Endothelial cell of umbilical vein (primary cell): Measurements from ENCODE around the gene ANKS1A. TPM values are rescaled to one million over a fixed set of nuclear protein-coding genes. Genes with fewer than 3 reads are reported as not detected.

ENCODE experiments used
- BruUV-seq: library from RNA; stranded (reverse); fragments of 400-500 nt; replicated peaks from 2 replicates; lab custom pipeline; 2021; lab: Mats Ljungman, UMichigan
- CTCF ChIA-PET: fragments of 300-600, 350-600 bp; sonication (Branson Sonifier 250); formaldehyde crosslinking; loops from one replicate; lab custom pipeline; 2021; ENCODE audit warnings: antibody characterized with exemption, inconsistent platforms; lab: Charles Lee
- POLR2A ChIA-PET: fragments of 300-600, 350-600 bp; sonication (Branson Sonifier 250); formaldehyde crosslinking; loops from one replicate; lab custom pipeline; 2021; ENCODE audit warnings: antibody characterized with exemption, inconsistent platforms; lab: Charles Lee
- DNase-seq: peaks from one replicate; pipeline ENCODE4 v3.0.0-alpha.2; 2011; ENCODE audit warnings: low read depth, low spot score
- FAIRE-seq: peaks from 2 replicates; lab custom pipeline; 2011; peaks lifted over from hg19 to GRCh38; lab: Jason Lieb, UNC
- H2AFZ ChIP-seq: 2 replicates; pipeline ENCODE4 v1.6.0; 2012; ENCODE audit warnings: low read depth, low read length, control low read depth, inconsistent platforms
- H3K27ac ChIP-seq: 2 replicates; pipeline ENCODE4 v1.5.1; 2011; ENCODE audit warnings: low read depth, mild to moderate bottlenecking, control low read depth, low read length, moderate library complexity; ENCODE audit not compliant: insufficient read depth
- H3K27me3 ChIP-seq, 2 experiments: 2 replicates each; pipeline versions ENCODE4 v1.6.0 to v1.6.1; 2011; ENCODE audit warnings: low read length in 2 of 2, mixed read lengths in 1 of 2; ENCODE audit not compliant: control insufficient read depth in 2 of 2, insufficient read depth in 2 of 2
- H3K36me3 ChIP-seq, 2 experiments: 2 replicates in 1 of 2; 3 replicates in 1 of 2; pipeline ENCODE4 v1.5.1; 2011; ENCODE audit warnings: low read length in 2 of 2, mild to moderate bottlenecking in 1 of 2, moderate library complexity in 1 of 2; ENCODE audit not compliant: control insufficient read depth in 2 of 2, insufficient read depth in 2 of 2; ENCODE audit errors: extremely low read depth in 1 of 2
- H3K4me1 ChIP-seq: 3 replicates; pipeline ENCODE4 v1.5.1; 2011; ENCODE audit warnings: mild to moderate bottlenecking, low read length; ENCODE audit not compliant: control insufficient read depth, insufficient read depth; ENCODE audit errors: extremely low read depth
- H3K4me2 ChIP-seq: 2 replicates; pipeline ENCODE4 v1.6.1; 2011; ENCODE audit warnings: low read length, control low read depth, mixed read lengths; ENCODE audit not compliant: insufficient read depth
- H3K4me3 ChIP-seq, 3 experiments: fragments of 200-600 bp in 1 of 3; sonication (generic), shearing (Covaris generic) in 1 of 3; replicated peaks in 1 of 3; 2 replicates each; pipeline ENCODE4 v1.5.1; 2011 to 2016; ENCODE audit warnings: control low read depth in 3 of 3, low read length in 3 of 3, mild to moderate bottlenecking in 2 of 3, inconsistent platforms in 1 of 3, low read depth in 1 of 3, moderate library complexity in 1 of 3; ENCODE audit not compliant: insufficient read depth in 1 of 3
- H3K79me2 ChIP-seq: 2 replicates; pipeline ENCODE4 v1.6.0; 2012; ENCODE audit warnings: low read length, inconsistent platforms; ENCODE audit not compliant: control insufficient read depth, insufficient read depth
- H3K9ac ChIP-seq: replicated peaks from 2 replicates; pipeline ENCODE3; 2011; ENCODE audit warnings: low read length, control low read depth; ENCODE audit not compliant: insufficient read depth; ENCODE audit errors: extremely low read depth
- H3K9me1 ChIP-seq: replicated peaks from 3 replicates; pipeline ENCODE4 v1.6.0; 2011; ENCODE audit warnings: mild to moderate bottlenecking, low read length; ENCODE audit not compliant: control insufficient read depth, insufficient read depth; ENCODE audit errors: extremely low read depth
- H3K9me3 ChIP-seq: replicated peaks from 2 replicates; pipeline ENCODE4 v1.5.1; 2012; ENCODE audit warnings: low read length, inconsistent platforms; ENCODE audit not compliant: control insufficient read depth, insufficient read depth
- H4K20me1 ChIP-seq: replicated peaks from 2 replicates; pipeline ENCODE3; 2011; ENCODE audit warnings: mild to moderate bottlenecking, low read length; ENCODE audit not compliant: control insufficient read depth, insufficient read depth; ENCODE audit errors: extremely low read depth
- CTCF ChIP-seq, 2 donors: IDR thresholded peaks; 1 replicate in 1 of 2; 2 replicates in 1 of 2; pipeline ENCODE4 v1.5.1; 2011; ENCODE audit warnings: low read length in 2 of 2, mild to moderate bottlenecking in 2 of 2, moderate library complexity in 2 of 2, control low read depth in 1 of 2, inconsistent platforms in 1 of 2, low read depth in 1 of 2; ENCODE audit not compliant: insufficient read depth in 1 of 2; ENCODE audit errors: extremely low read depth in 1 of 2
- EZH2 ChIP-seq: IDR thresholded peaks from 2 replicates; pipeline ENCODE4 v1.6.1; 2012; ENCODE audit warnings: borderline replicate concordance, low read depth, mild to moderate bottlenecking, moderate library complexity, low read length, inconsistent platforms; ENCODE audit not compliant: severe bottlenecking
- FOS ChIP-seq: IDR thresholded peaks from 2 replicates; pipeline ENCODE4 v1.6.1; 2011; ENCODE audit warnings: mild to moderate bottlenecking, low read length, moderate library complexity, borderline replicate concordance; ENCODE audit not compliant: insufficient read depth
- GATA2 ChIP-seq: IDR thresholded peaks from 2 replicates; pipeline ENCODE4 v1.7.0; 2011; ENCODE audit warnings: low read depth, mild to moderate bottlenecking, moderate library complexity, mixed read lengths, low read length; ENCODE audit not compliant: insufficient read length, insufficient read depth
- JUN ChIP-seq: IDR thresholded peaks from 2 replicates; pipeline ENCODE4 v1.6.1; 2011; ENCODE audit warnings: borderline replicate concordance, low read depth; ENCODE audit not compliant: insufficient read length, insufficient read depth
- MAX ChIP-seq: IDR thresholded peaks from 2 replicates; pipeline ENCODE4 v1.6.1; 2011; ENCODE audit not compliant: insufficient read depth, insufficient read length
- MYC ChIP-seq: IDR thresholded peaks from one replicate; pipeline ENCODE4 v1.6.1; 2011; ENCODE audit warnings: mild to moderate bottlenecking, low read depth, low read length
- POLR2A ChIP-seq: IDR thresholded peaks from 2 replicates; pipeline ENCODE4 v1.6.1; 2012; ENCODE audit warnings: low read depth, mild to moderate bottlenecking, control low read depth, low read length
- POLR2AphosphoS5 ChIP-seq: IDR thresholded peaks from 2 replicates; pipeline ENCODE4 v1.6.1; 2012; ENCODE audit warnings: low read depth, mild to moderate bottlenecking, control low read depth, low read length, moderate library complexity; ENCODE audit not compliant: insufficient read depth
- dilution Hi-C: fragments of 300-500 bp; cut with MboI; formaldehyde crosslinking; loops from one replicate; pipeline ENCODE4 v1.15.0; 2019; ENCODE audit warnings: low sequenced_read_pairs; ENCODE audit not compliant: extremely low pct_ligation_motif_present
- intact Hi-C: fragments of 100-400 bp; cut with micrococcal nuclease; formaldehyde crosslinking; loops from one replicate; pipeline ENCODE4 v1.10.0; 2022
- polyA plus RNA-seq, 4 experiments: library from polyadenylated mRNA; depleted of rRNA in 3 of 4; stranded (reverse) in 3 of 4; unstranded in 1 of 4; fragments of >200 nt; gene quantifications; 2 replicates each; pipeline versions ENCODE4 v1.2.1 to v1.2.3, GENCODE V29; 2011 to 2012; ENCODE audit warnings: missing spikeins in 1 of 4
- total RNA-seq: library from RNA; stranded (reverse); gene quantifications from 2 replicates; pipeline ENCODE4 v1.2.3, GENCODE V29; 2021

Gene ANKS1A
- total and polyA plus RNA-seq, 2 donors (not counting 3 experiments of a cell fraction or from before 2014, with no cell fraction given), result 8.9 to 26.1 TPM

- no peak for TF ChIP-seq MYC
- TF ChIP-seq CTCF (IDR thresholded peaks at IDR 0.05; ENCODE audit: extremely low read depth in 1 of 2, insufficient read depth in 1 of 2, low read depth in 1 of 2, low read length in 2 of 2), result no peak
- TF ChIP-seq FOS, result no peak
- no peak for TF ChIP-seq POLR2A
- TF ChIP-seq POLR2AphosphoS5, result no peak
- TF ChIP-seq JUN, result no peak
- TF ChIP-seq EZH2, result no peak
- no peak for TF ChIP-seq MAX
- TF ChIP-seq GATA2, result no peak
- Histone ChIP-seq H3K4me1 (peaks cover 53% of the 10 kb centered on the region), H3K4me2 (peak overlapping the region; percentile 70), H3K27ac (peak overlapping the region; percentile 84), H3K9ac (peak overlapping the region; percentile 72), H2AFZ (peak overlapping the region; percentile 45), H3K27me3 (no peaks in the 10 kb centered on the region), H3K4me3 (peak overlapping the region in 2 of 3 experiments; percentile 33 to 50), H3K79me2 (no peaks in the 10 kb centered on the region), H3K9me3 (no peaks in the 10 kb centered on the region), H3K9me1 (no peaks in the 10 kb centered on the region), H3K36me3 (no peaks in the 10 kb centered on the region), H4K20me1 (no peaks in the 10 kb centered on the region)
- intact Hi-C loops (no loop called here), dilution Hi-C loops (no loop called here)
- no peak for FAIRE-seq
- DNase-seq, result no peak
- no TSS peak for BruUV-seq
- CTCF ChIA-PET, result interaction anchor here (0.9 to 2.9 kb wide), 7 partner anchors 9 to 122 kb away, joined by 3 to 17 read pairs (median 7); no protein-coding TSS in a partner anchor
- POLR2A ChIA-PET, result interaction anchor here (1.4 kb wide), 1 partner anchor 9 kb away, joined by 4 read pairs; no protein-coding TSS in a partner anchor
These were observed 129.1 kb downstream of the ANKS1A start for GRCh38 chr6:35018182-35018519.
